ENCODE measurements around the gene METTL16.

DNA sequence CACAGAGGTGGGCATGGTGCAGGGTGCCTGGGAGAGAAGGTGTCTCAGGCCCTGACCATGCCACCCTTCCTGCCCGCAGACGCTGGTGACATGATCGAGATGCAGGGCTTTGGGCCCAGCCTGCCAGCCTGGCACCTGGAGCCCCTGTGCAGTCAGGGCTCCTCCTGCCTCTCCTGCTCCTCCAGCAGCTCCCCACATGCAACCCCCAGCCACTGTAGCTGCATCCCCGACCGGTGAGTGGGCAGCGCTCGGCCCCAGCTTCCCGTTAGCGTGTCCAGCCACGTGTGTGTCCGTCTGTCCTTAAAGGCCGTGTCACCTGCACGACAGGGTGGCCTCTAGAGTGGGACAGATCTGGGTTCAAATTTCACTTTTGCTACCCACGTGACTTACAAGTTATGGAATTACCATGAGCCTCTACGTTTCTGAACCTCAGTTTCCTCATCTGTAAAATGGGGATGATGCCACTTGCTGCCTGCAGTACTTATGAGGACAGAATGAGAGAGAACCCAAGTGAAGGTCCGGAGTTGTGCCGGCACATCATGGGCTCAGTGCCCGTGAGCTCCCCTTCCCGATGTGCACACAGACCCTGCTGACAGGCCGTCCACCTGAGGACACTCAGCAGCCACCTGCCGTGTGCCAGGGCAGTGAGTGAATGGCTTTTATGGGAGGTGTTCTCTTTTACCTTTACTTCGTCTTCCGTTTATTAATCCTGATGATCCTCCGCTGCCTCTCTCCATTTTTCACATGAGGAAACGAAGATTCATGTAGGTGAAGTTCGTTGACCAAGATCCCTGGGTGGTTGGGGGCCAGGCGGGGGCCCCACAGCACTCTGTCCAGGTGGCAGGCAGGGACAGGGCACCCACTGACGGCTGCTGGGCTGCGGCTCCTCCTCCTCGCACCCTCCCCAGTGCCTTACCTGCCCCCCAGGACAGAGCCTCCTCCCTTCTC lies 140.2 kb downstream of the METTL16 start:
- TF ChIP-seq EZH2phosphoT487 (conservative IDR thresholded peaks at IDR 0.05; ENCODE audit: low read length), result no peak
- TF ChIP-seq, protein P1, sequence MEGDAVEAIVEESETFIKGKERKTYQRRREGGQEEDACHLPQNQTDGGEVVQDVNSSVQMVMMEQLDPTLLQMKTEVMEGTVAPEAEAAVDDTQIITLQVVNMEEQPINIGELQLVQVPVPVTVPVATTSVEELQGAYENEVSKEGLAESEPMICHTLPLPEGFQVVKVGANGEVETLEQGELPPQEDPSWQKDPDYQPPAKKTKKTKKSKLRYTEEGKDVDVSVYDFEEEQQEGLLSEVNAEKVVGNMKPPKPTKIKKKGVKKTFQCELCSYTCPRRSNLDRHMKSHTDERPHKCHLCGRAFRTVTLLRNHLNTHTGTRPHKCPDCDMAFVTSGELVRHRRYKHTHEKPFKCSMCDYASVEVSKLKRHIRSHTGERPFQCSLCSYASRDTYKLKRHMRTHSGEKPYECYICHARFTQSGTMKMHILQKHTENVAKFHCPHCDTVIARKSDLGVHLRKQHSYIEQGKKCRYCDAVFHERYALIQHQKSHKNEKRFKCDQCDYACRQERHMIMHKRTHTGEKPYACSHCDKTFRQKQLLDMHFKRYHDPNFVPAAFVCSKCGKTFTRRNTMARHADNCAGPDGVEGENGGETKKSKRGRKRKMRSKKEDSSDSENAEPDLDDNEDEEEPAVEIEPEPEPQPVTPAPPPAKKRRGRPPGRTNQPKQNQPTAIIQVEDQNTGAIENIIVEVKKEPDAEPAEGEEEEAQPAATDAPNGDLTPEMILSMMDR (IDR thresholded peaks at IDR 0.05; ENCODE audit: insufficient read depth, low read length, poor library complexity, severe bottlenecking), result no peak
